GM21717 (cell line): ENCODE measurements around the gene GRAMD1A.
"Not testable (repeated sequence)": the region's sequence is repeated elsewhere in the genome, so short reads cannot be mapped to it uniquely, and the experiment has no call there.

Source experiments
- ATAC-seq: cut with Tn5 transposase; IDR thresholded peaks from one replicate; pipeline ENCODE4 v1.9.1; 2021; ENCODE audit warnings: mild to moderate bottlenecking, moderate library complexity; ENCODE audit not compliant: unreplicated experiment

Gene GRAMD1A

DNA sequence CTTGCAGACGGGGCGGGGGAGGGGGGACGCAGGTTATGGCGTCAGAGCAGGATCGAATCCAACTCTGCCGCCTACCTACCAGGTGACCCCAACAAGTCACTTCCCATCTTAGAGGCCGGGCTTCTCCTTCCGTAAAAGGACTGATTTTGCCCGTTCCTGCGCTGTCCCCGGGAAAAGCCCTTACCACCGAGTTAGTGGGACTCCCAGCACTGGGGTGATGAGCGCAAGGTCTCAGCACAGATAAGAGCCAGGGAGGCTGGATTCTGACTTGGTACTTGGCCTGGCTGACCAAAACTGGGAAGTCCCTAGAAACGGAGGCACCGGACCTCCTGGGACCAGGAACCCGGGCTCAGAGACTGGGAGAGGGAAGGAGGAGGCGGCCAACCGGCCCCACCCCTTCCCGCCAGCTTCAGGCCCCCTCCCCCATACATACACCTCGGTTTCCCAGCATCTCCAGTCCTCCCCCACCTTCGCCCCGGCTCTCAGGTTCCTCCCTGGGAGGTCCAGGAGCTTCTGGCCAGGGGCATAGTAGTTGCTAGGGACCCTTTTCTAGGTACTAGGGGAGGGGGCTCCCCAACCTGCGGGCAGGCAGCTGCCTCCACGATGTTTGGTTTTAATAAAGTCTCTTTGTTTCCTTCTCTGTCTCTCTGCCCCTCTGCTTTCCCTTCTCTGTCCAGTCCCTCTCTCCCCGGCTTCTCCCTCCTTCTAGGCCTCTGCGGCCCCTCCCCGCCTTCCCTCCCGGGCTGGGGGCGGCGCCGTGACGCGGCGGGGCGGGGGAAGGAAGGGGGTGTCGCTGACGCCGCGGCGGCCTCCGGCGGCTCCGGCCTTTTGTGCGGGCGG, at the start of gene GRAMD1A:
Gene GRAMD1A (plus strand): TSS at position 826 of the 840 bp plus-strand sequence. CDS start 156 bp downstream, outside the sequence.
- peak; percentile 40 for ATAC-seq

DNA sequence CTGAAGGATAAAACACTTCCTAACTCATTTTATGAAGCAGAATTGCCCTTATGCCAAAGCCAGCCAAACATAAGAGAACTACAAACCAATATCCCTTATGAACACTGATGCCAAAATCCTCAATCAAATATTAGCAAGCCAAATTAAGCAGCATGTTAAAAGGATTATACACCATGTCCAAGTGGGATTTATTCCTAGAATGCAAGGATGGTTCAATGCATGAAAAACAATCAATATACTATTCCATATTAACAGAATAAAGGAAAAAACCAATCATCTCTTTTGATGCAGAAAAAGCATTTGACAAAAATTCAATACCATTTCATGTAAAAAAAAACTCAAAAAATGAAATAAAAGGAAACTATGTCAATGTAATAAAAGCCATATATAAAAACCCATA, 47.0 kb upstream of the GRAMD1A start:
- no peak for ATAC-seq

GRCh38 chr19:34957830-34958751, 42.0 kb upstream of the GRAMD1A start:
- ATAC-seq, result no peak

GRCh38 chr19:34959021-34959420, 41.1 kb upstream of the GRAMD1A start:
- no peak for ATAC-seq

GRCh38 chr19:34960103-34960805, 39.9 kb upstream of the GRAMD1A start:
- no peak for ATAC-seq

DNA sequence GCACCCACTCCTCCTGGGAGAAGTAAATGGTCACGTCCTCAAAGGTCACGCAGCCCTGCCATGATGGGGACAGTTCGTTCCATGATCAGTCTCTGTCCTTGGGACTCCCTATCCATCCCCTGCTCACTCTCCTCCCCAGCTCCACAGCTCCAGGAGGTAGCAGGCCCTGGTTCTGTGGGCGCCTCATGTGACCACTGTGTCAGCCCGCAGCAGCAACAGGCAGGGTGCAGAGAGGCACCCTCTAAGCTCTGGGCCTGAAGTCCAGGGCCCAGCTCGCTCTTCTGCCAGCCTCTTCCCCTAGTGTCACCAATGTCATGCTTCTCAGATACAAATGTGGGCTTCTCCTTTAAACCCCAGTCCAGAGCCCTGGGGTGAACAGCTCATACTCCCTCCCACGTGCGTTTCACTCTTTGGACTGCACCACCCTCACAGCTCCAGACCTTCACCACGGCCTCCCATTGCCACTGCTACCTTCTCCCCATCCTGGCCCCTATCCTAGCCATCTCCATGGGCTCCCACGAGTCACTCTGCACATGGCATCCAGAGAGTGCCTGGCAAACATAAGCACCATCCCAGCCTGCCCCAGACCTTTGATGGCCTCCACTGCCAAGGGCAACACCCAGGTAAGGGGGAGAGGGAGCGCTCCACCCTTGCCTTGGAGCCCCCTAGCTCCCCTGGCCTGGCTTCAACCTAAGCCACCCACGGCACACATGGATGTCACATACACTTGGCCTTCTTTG, 39.0 kb upstream of the GRAMD1A start:
- no peak for ATAC-seq

GRCh38 chr19:34961775-34962686, 38.1 kb upstream of the GRAMD1A start:
- no peak for ATAC-seq

DNA sequence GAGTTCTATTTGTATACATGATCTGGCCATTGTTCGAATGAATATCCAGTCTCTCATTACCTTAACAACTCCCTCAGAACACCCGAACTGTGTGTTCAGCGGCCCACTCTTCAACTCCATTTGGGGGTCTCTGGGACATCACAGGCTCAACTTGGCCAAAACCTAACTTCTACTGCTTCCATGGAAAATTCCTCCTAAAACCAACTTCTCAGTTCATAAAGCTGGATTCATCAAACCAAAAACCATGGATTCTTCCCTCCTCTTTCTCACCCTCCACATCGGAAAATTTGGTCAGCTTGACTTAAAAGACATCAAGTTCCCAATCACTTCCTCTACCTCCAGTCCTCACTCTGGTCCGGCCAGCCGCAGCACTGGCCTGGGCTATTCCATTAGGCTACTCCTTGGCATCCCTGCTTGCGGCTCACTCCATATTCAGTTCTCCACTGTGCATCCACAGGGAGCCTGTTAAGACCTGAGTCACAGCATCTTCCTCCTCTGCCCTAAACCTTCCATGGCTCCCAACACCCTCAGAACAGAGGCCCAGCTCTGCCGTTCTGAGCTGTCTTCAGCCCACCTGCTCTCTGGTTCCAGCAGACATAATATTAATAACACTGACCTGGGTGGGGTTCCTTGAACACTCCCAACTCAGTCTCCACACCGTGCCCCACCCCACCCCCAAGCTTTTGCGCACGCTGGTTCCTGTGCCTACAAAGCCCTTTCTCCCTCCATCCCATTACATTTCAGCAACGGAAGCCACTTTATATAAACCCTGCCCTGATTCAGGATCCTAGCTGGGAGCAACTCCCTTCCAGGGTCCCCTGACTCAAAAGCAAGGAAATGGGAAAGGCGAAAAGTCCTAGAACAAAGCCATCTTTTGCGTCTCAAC, 37.2 kb upstream of the GRAMD1A start:
- no peak for ATAC-seq

GRCh38 chr19:34963573-34964406, 36.3 kb upstream of the GRAMD1A start, which contains the start of gene ZNF792:
TSS of gene ZNF792 (minus strand) at chr19:34964229. CDS start at chr19:34963662, 567 bp downstream.
- no peak for ATAC-seq

GRCh38 chr19:34964598-34964997, 35.5 kb upstream of the GRAMD1A start:
- ATAC-seq, result no peak

- not testable (repeated sequence) for ATAC-seq
Observed at GRCh38 chr19:34965505-34965904, 34.6 kb upstream of the GRAMD1A start.

- ATAC-seq, result no peak
Observed at GRCh38 chr19:34967551-34967950, 32.6 kb upstream of the GRAMD1A start.

DNA sequence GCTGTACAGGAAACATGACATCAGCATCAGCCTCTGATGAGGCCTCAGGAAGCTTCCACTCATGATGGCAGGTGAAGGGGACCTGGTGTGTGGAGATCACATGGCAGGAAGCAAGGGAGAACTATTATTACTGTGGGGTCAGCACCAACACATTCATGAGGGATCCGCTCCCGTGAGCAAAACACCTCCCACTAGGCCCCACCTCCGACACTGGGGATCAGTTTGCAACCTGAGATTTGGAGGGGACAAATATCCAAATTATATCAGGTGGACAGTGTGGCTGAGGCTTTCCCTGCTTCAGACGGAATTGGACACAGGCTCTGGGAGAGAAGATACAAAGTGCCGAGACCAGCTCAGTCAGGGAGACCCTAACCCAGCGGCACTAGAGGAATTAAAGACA, 30.4 kb upstream of the GRAMD1A start:
- ATAC-seq, result no peak

GRCh38 chr19:34970185-34970780, 29.8 kb upstream of the GRAMD1A start:
- not testable (repeated sequence) for ATAC-seq

DNA sequence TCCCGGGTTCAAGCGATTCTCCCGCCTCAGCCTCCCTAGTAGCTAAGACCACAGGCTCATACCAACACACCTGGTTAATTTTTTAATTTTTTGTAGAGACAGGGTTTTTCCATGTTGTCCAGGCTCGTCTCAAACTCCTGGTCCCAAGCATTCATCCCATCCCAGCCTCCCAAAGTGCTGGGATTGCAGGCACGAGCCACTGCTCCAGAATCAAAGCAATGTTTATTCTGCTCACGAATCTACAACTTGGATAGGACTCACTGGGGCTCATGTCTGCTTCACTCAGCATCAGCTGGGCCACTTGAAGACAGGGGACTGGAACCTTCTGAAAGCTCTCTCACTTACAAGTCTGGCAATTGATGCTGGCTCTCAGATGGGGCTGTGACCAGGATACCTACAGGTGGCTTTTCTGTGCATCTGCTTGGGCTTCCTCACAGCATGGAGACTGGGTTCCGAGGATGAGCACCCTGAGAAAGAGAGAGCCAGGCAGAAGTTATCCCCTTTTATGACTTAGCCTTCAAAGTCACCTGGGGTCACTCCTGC, 27.9 kb upstream of the GRAMD1A start:
- no peak for ATAC-seq

DNA sequence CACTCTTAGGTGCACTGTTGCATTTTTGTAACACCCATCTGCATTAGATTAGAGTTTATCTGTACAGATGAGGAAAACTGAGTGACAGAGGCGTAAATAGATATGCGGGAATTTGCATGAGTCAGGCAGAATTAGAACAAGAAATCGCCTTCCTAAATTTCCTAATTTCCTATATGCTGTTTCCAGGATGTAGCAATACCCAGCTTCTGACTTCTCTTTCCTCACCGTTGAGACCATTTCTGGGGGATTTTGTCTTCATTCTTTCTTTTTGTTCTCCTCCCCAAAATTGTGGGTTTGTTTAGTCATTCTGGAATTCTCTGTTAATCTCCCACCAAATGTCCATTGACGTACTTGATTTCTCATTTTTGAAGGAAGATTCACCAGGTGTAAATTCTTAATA, 25.5 kb upstream of the GRAMD1A start:
- ATAC-seq, result no peak

GRCh38 chr19:34975056-34975455, 25.1 kb upstream of the GRAMD1A start:
- ATAC-seq, result no peak
